Measurements from ENCODE around the gene TBC1D12.

GRCh38 chr10:94524711-94525110 is 122.4 kb downstream of the TBC1D12 start:
- TF ChIP-seq CTCF (IDR thresholded peaks at IDR 0.05): no peak
- no peak for TF ChIP-seq POLR2A (IDR thresholded peaks at IDR 0.05)

All from testis (tissue), 2 donors.